ENCODE data around the gene GATD1. TPM values are rescaled to one million over a fixed set of nuclear protein-coding genes. Genes with fewer than 3 reads are reported as not detected.

Gene GATD1
- polyA plus RNA-seq, 3 donors from 2014 or later = 5.8 to 9.7 (median 6.7) TPM

DNA sequence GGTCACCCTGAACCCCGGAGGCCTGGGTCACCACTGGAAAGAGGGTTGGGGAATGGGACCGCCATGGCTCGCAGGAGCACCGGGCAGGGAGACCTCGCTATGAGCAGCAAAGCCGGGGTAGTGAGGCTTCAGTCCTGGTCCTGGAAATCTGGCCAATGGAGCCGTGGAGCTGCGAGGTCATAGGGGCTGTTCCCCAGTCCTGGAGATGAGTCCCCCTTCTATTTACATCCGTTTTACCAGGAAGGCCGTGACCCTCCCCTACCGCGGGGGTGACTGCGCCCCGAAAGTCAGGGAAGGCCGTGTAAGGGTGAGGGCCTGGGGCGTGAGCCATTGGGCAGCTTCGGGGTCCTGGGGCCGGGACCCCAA, 27.3 kb upstream of the GATD1 start:
- H3K4me3 Mint-ChIP-seq = peak overlapping the region; percentile 72 to 82 (median 78)
- no peak for DNase-seq
- no peaks in the 10 kb centered on the region for H3K9me3 Mint-ChIP-seq
- peaks cover 15 to 16% of the 10 kb centered on the region in 2 donors for H3K4me1 Mint-ChIP-seq
- peaks cover 2 to 11% (median 6%) of the 10 kb centered on the region in 3 donors for H3K27me3 Mint-ChIP-seq (ENCODE audit: low read depth in 3 of 3)
- H3K27ac Mint-ChIP-seq = peak overlapping the region in 4 of 6 donors; percentile 40 to 69 (median 64)
- H3K36me3 Mint-ChIP-seq = no peaks in the 10 kb centered on the region

DNA sequence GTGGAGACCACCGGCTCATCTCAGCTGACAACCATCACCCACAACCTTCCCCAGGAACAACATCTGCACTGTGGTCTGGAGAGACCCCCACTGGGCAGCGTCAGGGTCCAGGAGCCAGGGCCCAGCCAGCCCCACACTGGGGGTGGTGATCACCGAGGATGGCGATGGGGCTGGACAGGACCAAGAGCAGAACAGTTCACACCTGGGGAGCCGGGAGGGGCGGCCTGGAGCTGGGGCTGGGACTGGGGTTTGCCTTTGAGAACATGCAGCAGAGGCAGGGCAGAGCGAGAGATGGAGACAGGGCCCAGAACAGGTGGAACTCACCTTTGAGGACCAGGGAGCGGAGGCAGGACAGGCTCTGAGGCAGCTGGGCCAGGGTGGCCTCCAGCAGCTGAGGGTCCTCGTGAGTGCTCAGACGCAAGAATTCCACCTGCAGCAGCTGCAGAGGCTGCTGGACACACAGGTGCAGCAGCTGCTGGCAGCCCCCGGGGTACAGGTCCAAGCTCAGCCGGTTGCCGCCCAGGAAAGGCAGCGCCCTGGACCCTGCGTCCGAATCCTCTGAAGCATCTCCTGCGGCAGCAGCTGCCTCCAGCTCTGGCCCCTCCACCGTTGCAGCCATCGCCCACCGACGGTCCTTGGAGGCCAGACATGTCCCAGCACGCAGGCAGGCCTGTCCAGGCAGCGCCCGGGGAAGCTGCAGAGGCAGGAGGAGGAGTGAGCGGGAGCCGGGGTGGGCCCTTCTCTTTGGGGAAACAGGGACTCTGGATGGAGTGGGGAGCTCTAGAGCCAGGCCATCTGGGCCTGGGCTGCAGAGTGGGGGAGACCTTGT, 26.7 kb upstream of the GATD1 start:
- H3K27ac Mint-ChIP-seq = peak overlapping the region in 4 of 6 donors; percentile 40 to 69 (median 64)

DNA sequence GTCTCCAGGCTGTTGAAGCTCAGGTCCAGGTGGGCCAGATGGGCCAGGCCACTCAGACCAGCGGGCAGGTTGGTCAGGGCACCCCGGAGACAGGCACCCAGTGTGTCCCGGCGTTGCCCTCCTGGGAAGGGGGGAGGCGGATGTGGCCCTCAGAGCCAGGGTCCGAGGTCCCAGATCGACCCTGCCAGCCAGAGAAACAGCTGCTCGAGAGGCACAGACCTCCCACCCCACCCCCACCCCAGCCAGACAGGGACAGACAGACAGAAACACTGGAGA, 26.1 kb upstream of the GATD1 start:
- Mint-ChIP-seq H3K4me3 (peak overlapping the region in 1 of 5 donors; percentile 26), H3K9me3 (no peaks in the 10 kb centered on the region), H3K4me1 (peaks cover 8% of the 10 kb centered on the region in 2 donors), H3K27ac (no peak overlapping the region), H3K36me3 (no peaks in the 10 kb centered on the region), H3K27me3 (ENCODE audit: low read depth in 3 of 3) (peaks cover 0 to 4% (median 2%) of the 10 kb centered on the region in 3 donors)
- DNase-seq = no peak

More for the DNA sequence above, 26.7 kb upstream of the GATD1 start:
- no peak for DNase-seq
- peaks cover 14% of the 10 kb centered on the region in 2 donors for H3K4me1 Mint-ChIP-seq
- no peaks in the 10 kb centered on the region for H3K36me3 Mint-ChIP-seq
- no peaks in the 10 kb centered on the region for H3K9me3 Mint-ChIP-seq
- peaks cover 0 to 7% (median 2%) of the 10 kb centered on the region in 3 donors for H3K27me3 Mint-ChIP-seq (ENCODE audit: low read depth in 3 of 3)
- peak overlapping the region; percentile 72 to 82 (median 78) for H3K4me3 Mint-ChIP-seq

DNA sequence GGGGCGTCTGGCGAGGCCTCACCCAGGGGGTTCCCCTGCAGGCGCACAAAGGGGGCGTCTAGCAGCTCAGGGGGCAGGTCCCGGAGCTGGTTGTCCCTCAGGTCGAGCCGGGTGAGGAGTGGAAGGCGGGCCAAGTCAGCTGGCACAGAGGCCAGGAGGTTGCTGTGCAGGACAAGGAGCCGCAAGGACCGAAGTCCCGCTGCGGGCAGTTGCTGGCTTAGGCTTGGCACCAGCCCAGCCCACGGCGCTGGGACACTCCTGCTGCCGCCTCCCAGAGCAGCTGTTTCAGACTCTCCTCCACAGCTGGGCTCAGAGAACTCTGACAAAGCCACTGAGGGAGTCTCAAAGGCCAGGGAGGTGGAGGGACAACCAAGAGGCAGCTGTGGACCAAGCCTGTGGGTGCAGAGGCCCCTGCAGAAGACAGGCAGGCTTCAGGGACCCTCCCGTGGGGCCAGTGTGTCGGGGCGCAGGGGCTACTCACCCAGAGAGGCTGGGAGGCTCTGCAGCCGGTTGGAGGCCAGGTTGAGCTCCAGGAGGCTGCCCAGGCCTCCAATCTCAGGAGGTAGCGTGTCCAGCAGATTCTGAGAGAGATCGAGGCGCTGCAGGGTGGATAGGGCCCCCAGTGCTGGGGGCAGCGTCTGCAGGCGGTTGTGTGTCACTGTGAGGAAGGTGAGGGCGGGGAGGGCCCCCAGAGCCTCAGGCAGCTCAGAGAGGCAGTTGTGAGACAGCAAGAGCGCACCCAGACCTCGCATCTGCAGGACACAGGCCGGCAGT, 25.6 kb upstream of the GATD1 start:
- no peaks in the 10 kb centered on the region for H3K36me3 Mint-ChIP-seq
- no peak overlapping the region for H3K27ac Mint-ChIP-seq
- H3K27me3 Mint-ChIP-seq (ENCODE audit: low read depth in 3 of 3) = peaks cover 0 to 2% (median 2%) of the 10 kb centered on the region in 3 donors
- DNase-seq = no peak
- H3K4me1 Mint-ChIP-seq = peaks cover 4 to 6% of the 10 kb centered on the region in 2 donors
- no peaks in the 10 kb centered on the region for H3K9me3 Mint-ChIP-seq
- H3K4me3 Mint-ChIP-seq = peak overlapping the region in 1 of 5 donors; percentile 13

DNA sequence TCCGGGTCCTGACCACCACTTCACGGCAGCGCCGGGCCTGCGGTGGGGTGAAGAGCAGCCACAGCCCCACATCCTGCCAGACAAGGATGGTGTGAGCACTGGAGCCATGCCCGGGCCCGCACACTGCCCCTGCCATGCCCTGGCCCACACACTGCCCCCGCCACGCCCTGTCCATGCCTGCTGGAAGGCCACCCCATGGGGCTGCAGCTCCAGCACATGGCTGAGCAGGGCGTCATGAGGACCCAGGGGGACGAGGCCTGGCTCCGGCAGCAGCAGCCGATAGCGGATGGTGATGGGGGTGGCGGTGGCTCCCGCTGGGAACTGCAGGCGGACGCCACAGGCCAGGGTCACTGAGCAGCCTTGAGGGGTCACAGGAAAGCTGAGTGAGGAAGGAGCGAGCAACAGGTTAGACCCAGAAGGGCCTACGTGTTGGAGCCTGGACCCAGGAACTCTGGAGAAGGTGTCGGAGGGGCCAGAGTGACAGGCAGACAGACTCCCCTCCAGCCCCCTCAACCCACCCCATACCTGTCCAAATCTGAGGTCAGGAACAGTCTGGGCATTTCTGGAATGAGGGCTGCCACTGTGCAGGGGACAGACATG, 24.8 kb upstream of the GATD1 start:
- Mint-ChIP-seq H3K4me3 (no peak overlapping the region), H3K27ac (no peak overlapping the region), H3K36me3 (no peaks in the 10 kb centered on the region), H3K27me3 (ENCODE audit: low read depth in 3 of 3) (peaks cover 0 to 5% (median 4%) of the 10 kb centered on the region in 3 donors), H3K4me1 (peaks cover 0 to 6% of the 10 kb centered on the region in 2 donors), H3K9me3 (no peaks in the 10 kb centered on the region)
- DNase-seq = no peak

DNA sequence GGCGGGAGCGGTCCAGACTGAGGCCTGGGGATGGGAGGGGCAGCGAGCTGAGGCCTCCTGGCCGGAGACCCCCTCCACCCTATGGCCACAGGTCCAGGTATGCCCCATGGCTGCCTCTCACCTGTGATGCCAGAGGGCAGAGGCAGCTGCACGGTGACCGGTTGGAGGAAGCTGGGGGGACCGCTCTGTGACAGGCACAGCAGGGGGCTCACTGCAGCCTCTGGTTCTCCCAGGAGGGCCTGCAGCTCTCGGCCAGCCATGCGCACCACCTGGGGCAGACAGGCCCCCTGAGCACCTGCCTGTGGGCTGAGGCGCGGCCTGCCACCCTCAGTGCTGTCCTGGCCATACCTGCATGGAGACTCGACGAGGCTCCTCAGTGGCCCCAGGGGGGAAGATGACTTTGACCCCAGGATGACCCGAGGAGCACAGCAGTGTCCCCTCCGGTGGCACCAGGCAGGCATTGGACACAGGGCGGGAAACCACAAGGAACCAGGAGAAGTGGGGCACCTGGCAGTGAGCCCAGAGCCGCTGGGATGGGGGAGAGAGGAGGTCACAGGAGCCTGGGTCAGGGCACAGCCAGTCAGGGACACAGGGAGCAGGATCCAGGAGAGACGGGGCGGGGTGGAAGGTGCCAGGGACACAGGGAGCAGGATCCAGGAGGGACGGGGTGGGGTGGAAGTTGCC, 24.0 kb upstream of the GATD1 start:
- DNase-seq = no peak
- Mint-ChIP-seq H3K27ac (no peak overlapping the region), H3K4me1 (peaks cover 5 to 15% of the 10 kb centered on the region in 2 donors), H3K4me3 (no peak overlapping the region), H3K27me3 (ENCODE audit: low read depth in 3 of 3) (peaks cover 0 to 5% (median 5%) of the 10 kb centered on the region in 3 donors), H3K36me3 (no peaks in the 10 kb centered on the region), H3K9me3 (no peaks in the 10 kb centered on the region)

DNA sequence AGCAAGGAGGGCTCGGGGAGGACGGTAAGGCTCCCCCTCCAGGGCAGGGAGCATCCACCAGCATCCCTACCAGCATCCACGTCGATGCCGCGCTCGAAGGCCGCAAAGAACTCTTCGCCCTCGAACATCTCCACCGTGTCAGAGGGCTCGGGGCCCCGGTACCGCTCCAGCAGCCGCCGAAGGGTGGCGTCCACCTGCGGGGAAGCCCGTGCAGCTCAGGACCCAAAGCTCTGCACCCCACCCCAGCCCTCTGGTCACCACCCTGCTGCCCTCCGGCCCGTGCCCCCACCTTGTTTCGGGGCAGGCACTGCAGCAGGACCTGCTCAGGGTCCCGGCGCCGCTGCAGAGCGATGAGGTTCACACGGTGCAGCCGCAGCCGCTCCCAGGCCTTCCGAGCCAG, 23.2 kb upstream of the GATD1 start:
- Mint-ChIP-seq H3K4me1 (peaks cover 10 to 18% of the 10 kb centered on the region in 2 donors), H3K27ac (no peak overlapping the region), H3K4me3 (no peak overlapping the region), H3K27me3 (ENCODE audit: low read depth in 3 of 3) (peaks cover 0 to 6% (median 5%) of the 10 kb centered on the region in 3 donors), H3K9me3 (no peaks in the 10 kb centered on the region), H3K36me3 (no peaks in the 10 kb centered on the region)
- DNase-seq = no peak

DNA sequence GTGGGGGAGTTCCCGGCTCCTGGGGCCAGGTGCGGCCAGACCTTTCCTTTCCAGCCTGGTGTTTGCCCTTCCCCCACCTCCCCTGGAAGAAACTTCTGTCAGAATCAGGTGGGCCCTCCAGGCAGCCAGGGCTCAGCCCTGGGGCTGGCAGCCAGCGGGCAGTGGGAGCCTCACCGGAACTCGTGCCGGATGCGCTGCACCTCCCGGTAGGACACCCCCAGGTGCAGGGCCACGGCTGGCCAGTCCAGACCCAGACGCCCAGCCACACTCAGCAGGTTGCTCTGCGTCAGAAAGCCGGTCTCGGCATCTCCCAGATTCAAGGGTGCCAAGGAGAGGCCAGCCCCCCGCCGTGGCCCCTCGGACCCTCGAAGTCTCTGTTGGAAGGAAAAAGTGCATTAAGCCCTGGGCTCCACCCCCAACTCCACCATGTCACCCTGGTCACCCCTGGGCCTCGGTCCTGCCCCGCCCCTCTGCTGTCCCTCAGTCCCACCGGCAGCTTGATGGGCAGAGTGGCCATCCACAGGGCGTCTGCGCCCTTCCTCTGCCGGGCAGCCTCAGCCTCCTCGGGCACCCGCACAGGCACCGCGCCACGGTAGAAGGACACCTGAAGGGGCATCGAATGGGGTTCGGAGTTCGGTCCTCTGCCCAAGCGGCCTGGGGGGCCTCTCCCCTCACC, 22.5 kb upstream of the GATD1 start:
- Mint-ChIP-seq H3K4me1 (peaks cover 10 to 18% of the 10 kb centered on the region in 2 donors), H3K36me3 (no peaks in the 10 kb centered on the region), H3K27me3 (ENCODE audit: low read depth in 3 of 3) (peaks cover 0 to 5% (median 5%) of the 10 kb centered on the region in 3 donors), H3K4me3 (no peak overlapping the region), H3K27ac (no peak overlapping the region), H3K9me3 (no peaks in the 10 kb centered on the region)
- no peak for DNase-seq

DNA sequence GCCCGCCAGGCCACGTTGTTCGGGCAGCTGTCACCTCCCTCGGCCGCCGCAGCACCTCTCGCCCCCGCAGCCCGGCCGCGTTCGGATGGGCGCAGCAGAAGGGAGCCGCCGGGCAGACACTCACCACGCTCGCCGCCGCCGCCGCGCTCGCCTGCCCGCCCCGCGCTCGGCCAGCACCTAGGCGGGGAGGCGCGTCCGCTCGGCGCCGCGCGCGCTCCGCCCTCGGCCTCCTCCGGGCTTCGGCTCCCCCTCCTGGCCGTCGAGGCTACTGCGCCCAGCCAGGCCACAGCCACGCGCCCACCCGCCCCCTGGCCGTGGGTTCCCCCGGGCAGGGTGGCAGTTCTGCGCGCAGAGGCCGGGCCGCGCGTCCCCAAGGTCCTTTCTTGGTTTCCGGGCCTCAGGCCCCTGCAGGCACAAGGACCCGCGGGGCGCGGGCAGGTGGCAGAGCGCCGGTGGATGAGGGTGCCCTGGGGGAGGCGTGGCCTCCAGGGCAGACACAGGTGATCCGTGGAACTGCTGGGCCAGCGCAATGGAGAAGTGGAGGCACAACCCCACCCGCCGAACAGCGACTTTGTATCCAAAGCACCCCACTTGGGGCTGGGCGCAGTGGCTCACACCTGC, 20.9 kb upstream of the GATD1 start, which contains the start of gene SLC25A22:
SLC25A22 (minus strand) TSS at position 189 of the 621 bp plus-strand sequence. CDS start 3,275 bp downstream, outside the sequence.
- peak within 1 kb of the TSS; percentile 92 to 97 (median 94) for H3K27ac Mint-ChIP-seq
- peaks cover 10 to 15% of the 10 kb centered on the region in 2 donors for H3K4me1 Mint-ChIP-seq
- no peaks in the 10 kb centered on the region for H3K36me3 Mint-ChIP-seq
- DNase-seq = peak; percentile 87 to 89 (median 88)
- peak within 1 kb of the TSS; percentile 90 to 95 (median 92) for H3K4me3 Mint-ChIP-seq
- H3K27me3 Mint-ChIP-seq (ENCODE audit: low read depth in 3 of 3) = peaks cover 0 to 5% (median 5%) of the 10 kb centered on the region in 3 donors
- H3K9me3 Mint-ChIP-seq = no peaks in the 10 kb centered on the region

DNA sequence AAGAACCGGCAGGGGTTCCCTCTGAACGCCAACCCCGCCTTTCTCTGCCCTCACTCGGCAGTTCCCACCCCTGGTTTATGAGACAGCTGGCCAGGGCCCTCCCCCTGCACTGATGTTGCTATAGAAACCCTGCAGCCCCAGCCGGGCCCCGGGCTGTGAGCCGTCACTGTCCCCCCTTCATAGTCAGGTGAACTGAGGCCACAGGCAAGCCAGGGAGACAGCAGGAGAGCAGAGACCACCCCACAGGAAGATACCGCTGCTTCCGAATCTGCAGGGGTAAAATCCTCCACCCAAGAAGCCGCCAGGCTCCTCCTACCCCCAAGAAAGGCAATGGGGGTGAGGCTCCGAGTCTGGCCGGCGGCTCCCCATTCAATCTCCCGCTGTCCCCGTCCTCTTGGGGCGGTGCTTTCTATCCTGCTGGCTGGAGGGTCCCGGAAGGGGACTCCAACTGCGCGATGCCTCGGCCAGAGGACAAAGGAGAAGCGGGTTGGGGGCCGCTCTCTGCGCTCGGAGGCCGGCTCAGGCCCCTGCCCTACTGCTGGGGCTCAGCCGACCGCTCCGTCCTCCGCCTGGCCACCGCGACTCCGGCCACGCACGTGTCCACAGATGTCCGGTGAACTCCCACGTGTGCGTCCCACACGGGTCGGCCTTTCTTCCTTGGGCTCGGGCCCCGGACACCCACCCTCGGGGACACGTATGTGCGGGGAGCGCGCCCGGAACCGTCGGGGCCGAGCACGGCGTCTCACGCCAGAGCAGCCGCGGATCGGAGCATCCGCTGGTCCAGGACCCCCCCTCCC, 20.2 kb upstream of the GATD1 start:
- H3K27me3 Mint-ChIP-seq (ENCODE audit: low read depth in 3 of 3) = peaks cover 0 to 5% (median 3%) of the 10 kb centered on the region in 3 donors
- H3K27ac Mint-ChIP-seq = peak overlapping the region; percentile 92 to 97 (median 94)
- H3K4me3 Mint-ChIP-seq = peak overlapping the region; percentile 90 to 95 (median 92)
- no peaks in the 10 kb centered on the region for H3K36me3 Mint-ChIP-seq
- H3K9me3 Mint-ChIP-seq = no peaks in the 10 kb centered on the region
- DNase-seq = peak; percentile 79 to 82 (median 82)
- H3K4me1 Mint-ChIP-seq = peaks cover 10 to 15% of the 10 kb centered on the region in 2 donors

DNA sequence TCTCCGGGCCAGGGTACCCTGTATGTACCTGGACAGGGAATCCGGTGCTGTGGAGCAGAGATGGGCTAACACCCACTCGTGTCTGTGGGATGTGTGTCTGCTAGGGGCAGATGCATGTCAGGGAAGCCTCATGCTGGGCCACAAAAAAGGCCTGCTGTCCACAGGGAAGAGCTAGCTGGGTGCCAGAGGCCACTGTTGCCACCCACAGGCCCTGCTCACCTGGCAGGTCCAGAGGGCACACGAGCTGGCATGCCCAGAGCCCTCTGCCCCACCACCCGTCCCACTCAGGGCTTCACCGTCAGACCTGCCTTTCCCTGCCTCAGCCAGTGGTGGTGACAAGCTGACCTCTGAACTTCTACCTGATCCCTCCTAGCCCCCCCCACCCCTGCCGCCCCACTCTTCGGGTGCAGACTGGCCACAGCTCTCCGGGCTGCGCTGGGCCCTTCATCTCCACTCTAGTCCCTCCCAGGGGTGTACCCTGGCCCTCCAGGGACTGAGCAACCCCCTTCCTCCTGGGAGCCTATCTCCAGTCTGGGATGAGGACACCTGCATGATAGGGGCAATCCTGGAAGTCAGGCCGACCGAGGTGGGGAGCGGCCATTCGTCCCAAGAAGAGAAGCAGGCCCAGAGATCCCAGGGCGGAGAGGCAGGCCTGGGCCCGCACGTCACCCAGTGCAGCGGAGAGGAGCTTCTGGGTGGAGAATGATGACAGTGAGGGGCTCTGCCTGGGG, 19.4 kb upstream of the GATD1 start:
- peaks cover 10 to 15% of the 10 kb centered on the region in 2 donors for H3K4me1 Mint-ChIP-seq
- H3K27me3 Mint-ChIP-seq (ENCODE audit: low read depth in 3 of 3) = peaks cover 0 to 5% (median 3%) of the 10 kb centered on the region in 3 donors
- no peaks in the 10 kb centered on the region for H3K36me3 Mint-ChIP-seq
- peak overlapping the region; percentile 92 to 97 (median 94) for H3K27ac Mint-ChIP-seq
- no peak for DNase-seq
- H3K4me3 Mint-ChIP-seq = peak overlapping the region; percentile 90 to 95 (median 92)
- H3K9me3 Mint-ChIP-seq = no peaks in the 10 kb centered on the region

Measured in immature natural killer cell (primary cell).